Effector memory CD4-positive, alpha-beta T cell (primary cell): ENCODE measurements around the gene GSTA4.
"Not testable (repeated sequence)": the region's sequence is repeated elsewhere in the genome, so short reads cannot be mapped to it uniquely, and the experiment has no call there.

Experiments
- DNase-seq, 3 donors: peaks; one replicate each; pipeline ENCODE4 v3.0.0-alpha.2; 2020
- H3K27ac ChIP-seq: 2 replicates; pipeline ENCODE4 v1.7.0; 2013; ENCODE audit warnings: mild to moderate bottlenecking, low read length, moderate library complexity; ENCODE audit not compliant: insufficient read depth, poor library complexity, severe bottlenecking
- H3K27me3 ChIP-seq: replicated peaks from 2 replicates; pipeline ENCODE4 v1.7.0; 2013; ENCODE audit warnings: mild to moderate bottlenecking, low read length; ENCODE audit not compliant: insufficient read depth, control insufficient read depth, poor library complexity, severe bottlenecking
- H3K36me3 ChIP-seq: 2 replicates; pipeline ENCODE4 v1.7.0; 2013; ENCODE audit warnings: mild to moderate bottlenecking, low read length, moderate library complexity; ENCODE audit not compliant: control insufficient read depth, insufficient read depth
- H3K4me1 ChIP-seq: 2 replicates; pipeline ENCODE4 v1.7.0; 2013; ENCODE audit warnings: low read length, mild to moderate bottlenecking; ENCODE audit not compliant: control insufficient read depth, insufficient read depth, poor library complexity, severe bottlenecking
- H3K4me3 ChIP-seq: 2 replicates; pipeline ENCODE4 v1.7.0; 2013; ENCODE audit warnings: low read length, low read depth, mild to moderate bottlenecking; ENCODE audit not compliant: insufficient read depth, poor library complexity, severe bottlenecking
- H3K9me3 ChIP-seq: 2 replicates; pipeline ENCODE4 v1.7.0; 2013; ENCODE audit warnings: mild to moderate bottlenecking, low read length, moderate library complexity; ENCODE audit not compliant: control insufficient read depth
- total RNA-seq, 3 donors: gene quantifications; one replicate each; lab custom pipeline; 2026; lab: John Stamatoyannopoulos, UW

GSTA4 gene, protein sequence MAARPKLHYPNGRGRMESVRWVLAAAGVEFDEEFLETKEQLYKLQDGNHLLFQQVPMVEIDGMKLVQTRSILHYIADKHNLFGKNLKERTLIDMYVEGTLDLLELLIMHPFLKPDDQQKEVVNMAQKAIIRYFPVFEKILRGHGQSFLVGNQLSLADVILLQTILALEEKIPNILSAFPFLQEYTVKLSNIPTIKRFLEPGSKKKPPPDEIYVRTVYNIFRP
- total RNA-seq = 0.17 to 0.61 (median 0.58) reads per million in 3 donors

DNA sequence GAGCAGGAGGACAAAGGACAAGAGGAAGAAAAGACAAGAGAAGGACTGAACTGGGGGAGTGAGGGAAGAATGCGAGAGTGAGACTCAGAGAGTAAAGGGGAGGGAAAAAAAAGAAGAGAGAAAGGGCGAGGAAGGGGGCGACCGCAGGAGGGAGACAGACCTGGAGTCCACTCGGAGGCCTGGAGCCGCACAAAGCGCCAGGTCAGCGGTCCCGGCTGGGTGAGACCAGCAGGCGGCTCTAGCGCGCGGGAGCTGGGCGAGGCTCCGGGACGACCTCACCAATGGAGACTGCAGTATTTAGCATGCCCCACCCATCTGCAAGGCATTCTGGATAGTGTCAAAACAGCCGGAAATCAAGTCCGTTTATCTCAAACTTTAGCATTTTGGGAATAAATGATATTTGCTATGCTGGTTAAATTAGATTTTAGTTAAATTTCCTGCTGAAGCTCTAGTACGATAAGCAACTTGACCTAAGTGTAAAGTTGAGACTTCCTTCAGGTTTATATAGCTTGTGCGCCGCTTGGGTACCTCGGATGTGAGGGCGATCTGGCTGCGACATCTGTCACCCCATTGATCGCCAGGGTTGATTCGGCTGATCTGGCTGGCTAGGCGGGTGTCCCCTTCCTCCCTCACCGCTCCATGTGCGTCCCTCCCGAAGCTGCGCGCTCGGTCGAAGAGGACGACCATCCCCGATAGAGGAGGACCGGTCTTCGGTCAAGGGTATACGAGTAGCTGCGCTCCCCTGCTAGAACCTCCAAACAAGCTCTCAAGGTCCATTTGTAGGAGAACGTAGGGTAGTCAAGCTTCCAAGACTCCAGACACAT lies at the start of gene GSTA4:
Gene GSTA4 (minus strand): TSS at position 196 of the 824 bp plus-strand sequence. CDS start 1,041 bp downstream, outside the sequence.
- Histone ChIP-seq H3K27ac (peak within 1 kb of the TSS; percentile 97), H3K4me3 (peak within 1 kb of the TSS; percentile 77)
- not testable (repeated sequence) for H3K27me3 ChIP-seq, H3K36me3 ChIP-seq, H3K9me3 ChIP-seq, H3K4me1 ChIP-seq
- DNase-seq = peak; percentile 78 to 87 (median 80)

DNA sequence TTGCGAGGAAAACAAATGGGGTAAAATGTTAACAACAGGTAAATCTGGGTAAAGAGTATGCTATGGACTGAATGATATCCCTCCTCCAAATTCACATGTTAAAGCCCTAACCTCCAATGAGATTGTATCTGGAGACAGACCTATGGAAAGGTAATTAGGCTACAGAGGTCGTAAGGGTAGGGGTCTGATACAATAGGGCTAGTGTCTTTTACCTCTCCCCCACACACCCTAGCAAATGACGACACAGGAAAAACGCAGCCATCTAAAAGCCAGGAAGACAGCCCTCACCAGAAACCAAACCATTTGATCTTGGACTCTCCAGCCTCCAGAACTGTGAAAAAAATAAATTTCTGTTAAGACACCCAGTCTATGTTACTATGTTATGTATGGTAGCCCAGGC lies 49.5 kb upstream of the GSTA4 start:
- DNase-seq = no peak
- Histone ChIP-seq H3K27me3 (no peaks in the 10 kb centered on the region), H3K27ac (no peak overlapping the region), H3K9me3 (no peaks in the 10 kb centered on the region), H3K4me3 (no peak overlapping the region), H3K4me1 (peaks cover 15% of the 10 kb centered on the region), H3K36me3 (peaks cover 20% of the 10 kb centered on the region)

DNA sequence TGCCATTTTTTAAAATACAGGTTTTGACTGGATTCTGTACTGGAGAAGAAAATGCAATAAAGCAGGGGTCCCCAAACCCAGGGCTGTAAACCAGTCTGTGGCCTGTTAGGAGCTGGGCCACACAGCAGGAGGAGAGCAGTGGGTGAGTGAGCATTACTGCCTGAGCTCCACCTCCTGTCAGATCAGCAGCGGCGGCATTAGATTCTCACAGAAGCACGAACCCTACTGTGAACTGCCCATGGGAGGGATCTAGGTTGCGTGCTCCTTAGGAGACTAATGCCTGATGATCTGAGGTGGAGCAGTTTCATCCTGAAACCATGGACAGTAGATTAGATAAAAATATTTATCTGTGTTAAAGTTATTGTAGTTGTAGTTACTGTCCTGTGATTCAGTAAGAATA lies 49.0 kb upstream of the GSTA4 start:
- Histone ChIP-seq H3K9me3 (no peaks in the 10 kb centered on the region), H3K27ac (no peak overlapping the region), H3K4me1 (peaks cover 15% of the 10 kb centered on the region), H3K4me3 (no peak overlapping the region), H3K36me3 (peaks cover 24% of the 10 kb centered on the region), H3K27me3 (no peaks in the 10 kb centered on the region)
- no peak for DNase-seq

DNA sequence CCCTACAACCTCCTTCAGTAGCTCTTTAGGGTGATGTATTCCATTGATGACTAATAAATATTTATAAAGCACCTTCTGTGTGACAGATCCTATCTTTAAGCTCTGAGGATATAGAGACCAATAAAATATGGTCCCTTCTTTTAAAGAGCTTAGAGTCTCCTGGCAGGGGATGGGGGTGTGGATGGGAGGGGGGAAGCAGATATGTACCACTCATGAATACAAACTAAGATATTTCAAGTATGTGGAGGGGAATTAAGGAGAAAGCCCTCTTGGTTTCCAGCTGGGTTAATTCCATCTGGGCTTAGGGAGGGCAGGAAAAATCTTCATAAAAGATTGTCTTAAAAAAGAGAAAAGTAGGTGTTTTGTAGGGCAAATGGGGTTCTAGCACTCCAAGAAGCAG lies 48.5 kb upstream of the GSTA4 start:
- H3K9me3 ChIP-seq = no peaks in the 10 kb centered on the region
- no peak for DNase-seq
- no peak overlapping the region for H3K27ac ChIP-seq
- H3K27me3 ChIP-seq = no peaks in the 10 kb centered on the region
- H3K4me1 ChIP-seq = peaks cover 10% of the 10 kb centered on the region
- H3K36me3 ChIP-seq = peaks cover 28% of the 10 kb centered on the region
- H3K4me3 ChIP-seq = no peak overlapping the region

DNA sequence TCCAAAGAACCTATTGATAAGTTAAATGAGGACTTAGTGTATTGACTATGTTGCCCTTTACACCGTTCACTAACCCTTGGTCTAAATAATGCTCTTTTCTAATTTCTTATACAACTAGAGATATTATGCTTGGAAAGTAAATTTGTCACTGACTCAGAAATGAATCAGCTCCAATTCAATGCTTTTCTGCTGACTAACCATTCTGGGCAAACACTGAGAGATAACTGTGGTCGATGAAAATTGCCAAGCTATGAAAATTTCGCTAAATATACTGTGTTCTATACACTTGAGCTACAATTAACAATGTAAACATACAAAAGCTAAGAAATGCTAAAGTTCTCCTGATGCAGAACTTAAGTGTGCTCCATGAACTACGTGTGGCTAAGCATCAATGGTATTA lies 47.0 kb upstream of the GSTA4 start:
- Histone ChIP-seq H3K4me1 (no peaks in the 10 kb centered on the region), H3K4me3 (no peak overlapping the region), H3K27me3 (no peaks in the 10 kb centered on the region), H3K36me3 (peaks cover 32% of the 10 kb centered on the region), H3K27ac (no peak overlapping the region), H3K9me3 (no peaks in the 10 kb centered on the region)
- DNase-seq = no peak

DNA sequence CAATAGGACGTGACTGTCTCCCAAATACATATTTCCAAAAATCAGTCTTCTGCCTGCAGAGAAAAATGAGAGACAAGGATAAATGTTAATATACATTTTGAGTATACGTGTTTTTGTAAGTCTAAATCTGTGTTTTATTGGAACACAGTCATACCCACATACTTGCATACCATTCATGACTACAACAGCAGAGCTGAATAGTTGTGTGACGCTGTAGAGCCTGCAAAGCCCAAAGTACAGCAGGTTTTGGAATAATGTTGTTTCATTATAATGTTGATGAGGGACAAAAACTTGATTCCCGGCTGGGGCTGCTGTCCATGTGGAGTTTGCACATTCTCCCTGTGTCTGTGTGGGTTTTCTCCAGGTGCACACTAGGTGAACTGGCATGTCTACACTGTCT lies 46.3 kb upstream of the GSTA4 start:
- Histone ChIP-seq H3K27ac (no peak overlapping the region), H3K9me3 (no peaks in the 10 kb centered on the region), H3K36me3 (peaks cover 32% of the 10 kb centered on the region), H3K4me3 (no peak overlapping the region), H3K4me1 (no peaks in the 10 kb centered on the region), H3K27me3 (no peaks in the 10 kb centered on the region)
- no peak for DNase-seq

DNA sequence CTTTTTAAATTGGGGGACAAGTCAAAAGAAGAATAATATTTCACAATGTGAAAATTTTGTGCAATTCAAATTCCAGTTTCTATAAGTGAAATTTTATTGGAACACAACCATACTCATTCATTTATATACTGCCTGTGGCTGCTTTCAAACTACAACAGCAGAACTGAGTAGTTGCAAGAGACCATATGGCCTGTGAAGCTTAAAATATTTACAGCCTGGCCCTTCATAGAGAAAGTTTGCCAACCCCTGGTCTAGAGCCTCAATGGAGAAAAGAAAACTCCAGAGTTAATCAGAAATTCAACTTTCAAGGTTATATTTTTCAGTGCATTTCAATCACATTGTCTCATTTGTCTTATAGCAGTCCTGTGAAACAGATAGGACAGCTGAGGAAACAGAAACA lies 43.5 kb upstream of the GSTA4 start:
- no peak overlapping the region for H3K4me3 ChIP-seq
- no peaks in the 10 kb centered on the region for H3K9me3 ChIP-seq
- H3K36me3 ChIP-seq = peaks cover 40% of the 10 kb centered on the region
- H3K4me1 ChIP-seq = no peaks in the 10 kb centered on the region
- no peaks in the 10 kb centered on the region for H3K27me3 ChIP-seq
- DNase-seq = no peak
- no peak overlapping the region for H3K27ac ChIP-seq

DNA sequence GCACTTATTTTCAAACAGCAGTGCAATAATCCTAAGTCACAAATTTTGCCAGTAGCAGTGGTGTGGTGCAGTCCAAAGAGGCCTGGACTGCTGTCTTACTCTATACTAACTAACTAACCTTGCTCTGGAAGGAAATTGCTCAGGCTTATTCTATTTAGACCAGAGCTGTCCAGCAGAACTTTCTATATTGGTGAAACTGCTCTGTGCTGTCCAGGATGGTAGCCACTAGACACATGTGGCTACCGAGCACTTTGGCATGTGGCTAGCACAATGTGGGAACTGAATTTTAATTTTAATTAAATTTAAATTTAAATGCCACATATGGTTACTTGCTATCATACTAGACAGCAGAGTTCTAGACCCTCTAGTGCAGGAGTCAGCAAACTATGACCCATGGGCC lies 43.1 kb upstream of the GSTA4 start:
- H3K4me1 ChIP-seq = no peaks in the 10 kb centered on the region

DNA sequence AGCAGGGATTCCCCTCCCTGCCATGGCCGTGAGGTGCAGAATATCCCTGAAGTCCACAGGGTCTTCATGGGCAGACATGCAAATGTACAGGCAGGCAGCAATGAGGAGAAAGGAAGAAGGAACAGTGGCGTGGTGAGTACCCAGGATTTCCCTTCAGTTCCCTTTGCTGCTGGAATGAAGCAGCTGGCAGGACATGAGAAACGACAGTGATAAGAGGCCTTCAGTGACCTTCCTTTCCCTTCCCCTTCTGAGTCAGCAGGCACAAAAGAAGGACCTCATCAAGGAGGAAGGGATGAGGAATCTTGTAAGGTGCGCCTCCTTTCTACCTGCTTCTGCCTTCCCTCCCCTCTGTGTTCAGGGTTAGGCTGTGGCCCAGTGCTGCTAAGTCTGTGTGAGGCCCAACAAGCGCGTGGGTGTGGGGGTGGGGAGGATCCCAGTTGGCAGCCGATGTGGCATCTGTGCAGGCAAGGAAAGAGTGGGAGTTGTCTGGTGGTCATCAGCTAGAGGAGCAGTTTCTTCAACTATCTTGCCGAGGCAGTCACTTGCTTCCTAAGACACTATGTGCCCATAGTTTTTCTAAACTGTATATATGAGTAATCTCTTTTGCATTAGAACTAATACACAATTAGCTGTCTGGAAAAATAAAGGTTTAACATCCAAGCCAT lies 40.6 kb upstream of the GSTA4 start:
- DNase-seq = no peak
- H3K27me3 ChIP-seq = no peaks in the 10 kb centered on the region
- no peak overlapping the region for H3K27ac ChIP-seq
- no peaks in the 10 kb centered on the region for H3K9me3 ChIP-seq
- H3K4me3 ChIP-seq = no peak overlapping the region
- peaks cover 42% of the 10 kb centered on the region for H3K36me3 ChIP-seq
- H3K4me1 ChIP-seq = no peaks in the 10 kb centered on the region

More for the DNA sequence above, 43.1 kb upstream of the GSTA4 start:
- no peaks in the 10 kb centered on the region for H3K9me3 ChIP-seq
- no peak overlapping the region for H3K4me3 ChIP-seq
- no peak for DNase-seq
- peaks cover 40% of the 10 kb centered on the region for H3K36me3 ChIP-seq
- no peaks in the 10 kb centered on the region for H3K27me3 ChIP-seq
- no peak overlapping the region for H3K27ac ChIP-seq

DNA sequence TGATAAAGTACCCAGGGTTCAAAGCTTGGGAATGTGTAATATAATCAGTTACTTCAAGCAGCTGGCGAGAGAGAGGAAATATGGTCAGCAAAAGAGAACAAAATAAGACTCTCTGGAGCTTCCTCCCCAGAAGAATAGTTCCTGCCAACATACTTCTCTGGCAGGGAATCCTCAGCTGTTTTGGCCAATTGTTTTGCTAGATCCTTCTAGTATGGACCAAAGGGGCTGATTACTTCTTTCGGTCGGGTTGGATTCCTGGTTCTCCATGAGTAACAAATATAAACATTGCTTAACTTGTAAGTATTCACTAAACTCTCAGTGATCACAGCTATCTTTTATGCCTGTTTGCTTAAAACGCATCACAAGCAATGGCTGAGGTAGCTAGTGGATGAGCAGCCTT lies 38.7 kb upstream of the GSTA4 start:
- Histone ChIP-seq H3K27me3 (no peaks in the 10 kb centered on the region), H3K4me1 (no peaks in the 10 kb centered on the region), H3K27ac (no peak overlapping the region), H3K9me3 (no peaks in the 10 kb centered on the region), H3K36me3 (peaks cover 34% of the 10 kb centered on the region), H3K4me3 (no peak overlapping the region)
- DNase-seq = no peak
